Keratinocyte (primary cell): ENCODE measurements around the gene CEMIP2. TPM values are rescaled to one million over a fixed set of nuclear protein-coding genes. Genes with fewer than 3 reads are reported as not detected.

Source experiments
- DNase-seq: peaks from one replicate; pipeline ENCODE4 v3.0.0-alpha.2; 2011; ENCODE audit warnings: low read depth, missing footprints, low spot score
- FAIRE-seq: peaks from 2 replicates; lab custom pipeline; 2011; peaks lifted over from hg19 to GRCh38; lab: Jason Lieb, UNC
- H2AFZ ChIP-seq: 2 replicates; pipeline ENCODE4 v1.6.0; 2012; ENCODE audit warnings: low read length, control low read depth, inconsistent platforms; ENCODE audit not compliant: control insufficient read depth
- H3K27ac ChIP-seq: 2 replicates; pipeline ENCODE4 v1.5.1; 2011; ENCODE audit warnings: low read length; ENCODE audit not compliant: control insufficient read depth, insufficient read depth
- H3K27me3 ChIP-seq: 3 replicates; pipeline ENCODE4 v1.6.0; 2011; ENCODE audit warnings: low read length; ENCODE audit not compliant: control insufficient read depth, insufficient read depth; ENCODE audit errors: extremely low read depth
- H3K36me3 ChIP-seq, 2 experiments: 2 replicates in 1 of 2; 3 replicates in 1 of 2; pipeline ENCODE4 v1.5.1; 2011; ENCODE audit warnings: low read length in 2 of 2, mild to moderate bottlenecking in 1 of 2; ENCODE audit not compliant: control insufficient read depth in 2 of 2, insufficient read depth in 2 of 2; ENCODE audit errors: extremely low read depth in 1 of 2
- H3K4me1 ChIP-seq: 3 replicates; pipeline ENCODE4 v1.5.1; 2011; ENCODE audit warnings: low read length; ENCODE audit not compliant: control insufficient read depth, insufficient read depth; ENCODE audit errors: extremely low read depth
- H3K4me2 ChIP-seq: 3 replicates; pipeline ENCODE4 v1.6.0; 2011; ENCODE audit warnings: low read depth, low read length; ENCODE audit not compliant: control insufficient read depth, insufficient read depth; ENCODE audit errors: extremely low read depth
- H3K4me3 ChIP-seq, 3 experiments: fragments of 200-600 bp in 1 of 3; sonication (generic) in 1 of 3; 2 replicates in 2 of 3; 3 replicates in 1 of 3; pipeline ENCODE4 v1.5.1; 2011 to 2016; ENCODE audit warnings: low read length in 3 of 3, mild to moderate bottlenecking in 3 of 3, control low read depth in 2 of 3, inconsistent platforms in 1 of 3, low read depth in 1 of 3, mixed read lengths in 1 of 3, mixed run types in 1 of 3, moderate library complexity in 1 of 3; ENCODE audit not compliant: control insufficient read depth in 2 of 3, insufficient read depth in 2 of 3; ENCODE audit errors: extremely low read depth in 1 of 3
- H3K79me2 ChIP-seq: 2 replicates; pipeline ENCODE4 v1.6.0; 2012; ENCODE audit warnings: low read length; ENCODE audit not compliant: control insufficient read depth, insufficient read depth
- H3K9ac ChIP-seq: 3 replicates; pipeline ENCODE4 v1.6.0; 2011; ENCODE audit warnings: low read length; ENCODE audit not compliant: control insufficient read depth, insufficient read depth; ENCODE audit errors: extremely low read depth
- H3K9me1 ChIP-seq: 3 replicates; pipeline ENCODE4 v1.6.0; 2011; ENCODE audit warnings: low read length; ENCODE audit not compliant: control insufficient read depth, insufficient read depth; ENCODE audit errors: extremely low read depth
- H3K9me3 ChIP-seq: 2 replicates; pipeline ENCODE4 v1.5.1; 2012; ENCODE audit warnings: low read depth, low read length; ENCODE audit not compliant: control insufficient read depth
- H4K20me1 ChIP-seq: 3 replicates; pipeline ENCODE4 v1.6.0; 2011; ENCODE audit warnings: low read length; ENCODE audit not compliant: control insufficient read depth, insufficient read depth; ENCODE audit errors: extremely low read depth
- EZH2 ChIP-seq: IDR thresholded peaks from one replicate; pipeline ENCODE4 v1.6.1; 2012; ENCODE audit warnings: inconsistent platforms, mild to moderate bottlenecking, low read length, moderate library complexity
- dilution Hi-C: fragments of 300-500 bp; cut with MboI; formaldehyde crosslinking; loops from one replicate; pipeline ENCODE4 v1.7.0; 2020; ENCODE audit warnings: low sequenced_read_pairs; ENCODE audit not compliant: extremely low pct_ligation_motif_present
- polyA plus RNA-seq, 5 experiments: library from polyadenylated mRNA; depleted of rRNA in 3 of 5; stranded (reverse) in 3 of 5; stranded (forward) in 1 of 5; unstranded in 1 of 5; fragments of >200 nt; gene quantifications; 1 replicate in 1 of 5; 2 replicates in 3 of 5; 3 replicates in 1 of 5; pipeline versions ENCODE4 v1.2.1 to v1.2.3, GENCODE V29; 2011 to 2012; ENCODE audit warnings: missing spikeins in 2 of 5, low read depth in 1 of 5, low replicate concordance in 1 of 5
- TF ChIP-seq, protein P1 (sequence below), 3 experiments: IDR thresholded peaks in 1 of 3; conservative IDR thresholded peaks in 1 of 3; optimal IDR thresholded peaks in 1 of 3; 2 replicates in 2 of 3; 3 replicates in 1 of 3; pipeline versions ENCODE3 to v1.5.1; 2011; ENCODE audit warnings: low read length in 3 of 3, mild to moderate bottlenecking in 3 of 3, moderate library complexity in 2 of 3, control low read depth in 1 of 3, inconsistent platforms in 1 of 3; ENCODE audit not compliant: insufficient read depth in 2 of 3; ENCODE audit errors: extremely low read depth in 1 of 3

The CEMIP2 gene
- polyA plus RNA-seq, 1 donor (not counting 4 experiments of a cell fraction or from before 2014, with no cell fraction given), result 47.7 TPM

DNA sequence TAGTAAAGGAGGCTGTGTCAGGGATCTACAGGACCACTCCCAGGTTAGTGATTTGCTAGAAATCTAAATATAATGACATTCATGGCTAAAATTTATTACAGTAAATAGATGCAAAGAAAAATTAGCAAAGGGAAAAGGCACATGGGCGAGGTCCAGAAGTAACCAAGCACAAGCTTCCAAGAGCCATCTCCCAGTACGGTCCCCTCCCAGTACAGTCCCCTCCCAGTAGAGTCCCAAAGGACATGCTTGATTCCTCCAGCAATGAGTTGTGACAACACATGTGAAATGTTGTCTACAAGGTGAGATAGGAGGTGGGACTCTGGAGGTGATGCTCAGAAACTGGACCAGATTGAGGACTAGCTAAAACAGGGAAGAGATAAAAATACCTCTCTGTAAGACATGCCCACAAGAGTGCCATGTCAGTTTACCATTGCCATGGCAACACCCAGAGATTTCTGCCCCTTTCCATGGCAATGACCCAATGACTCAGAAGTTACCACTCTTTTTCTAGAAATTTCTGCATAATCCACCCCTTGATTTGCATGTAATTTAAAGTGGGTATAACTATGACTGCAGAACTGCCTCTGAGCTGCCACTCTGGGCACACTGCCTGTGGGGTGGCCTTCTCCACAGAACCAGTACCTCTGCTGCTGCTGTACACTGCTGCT is 27.9 kb upstream of the CEMIP2 start:
- no peak for DNase-seq
- no peak overlapping the region for H3K27ac ChIP-seq
- dilution Hi-C loops, result no loop called here

DNA sequence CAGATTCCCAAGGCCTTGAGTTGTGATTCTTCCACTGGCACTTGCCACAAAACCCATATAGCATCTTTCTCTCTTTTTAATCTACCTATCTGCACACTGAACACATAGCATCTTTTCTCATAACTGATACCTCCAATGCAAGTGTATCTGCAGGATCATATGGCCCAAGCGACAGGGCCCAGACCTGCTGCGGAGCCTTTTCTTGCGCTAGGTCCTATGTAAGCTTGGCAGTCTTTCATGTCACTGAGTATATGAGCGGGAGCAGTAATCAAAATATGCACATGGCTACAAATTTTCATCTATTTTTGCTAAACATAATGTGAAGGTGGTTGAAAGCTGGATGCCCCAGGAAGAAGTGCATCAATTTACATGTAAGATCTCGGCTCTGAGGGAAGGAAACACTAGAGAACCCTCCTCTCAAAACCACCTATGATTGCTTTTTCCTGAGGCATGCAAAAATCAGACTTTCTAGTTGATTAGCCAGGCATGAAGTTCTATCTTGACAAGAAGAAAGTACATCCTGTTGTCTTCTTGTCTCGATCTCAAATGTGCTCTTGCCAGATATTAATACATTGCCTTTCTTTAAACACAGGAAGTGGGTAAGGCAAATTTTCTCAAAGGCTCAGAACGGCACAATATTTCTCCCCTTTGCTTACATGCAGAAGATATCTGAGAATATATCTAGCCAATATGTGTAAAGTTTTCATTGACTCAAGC is 26.9 kb upstream of the CEMIP2 start:
- DNase-seq (no peak), FAIRE-seq (no peak)
- Histone ChIP-seq H3K9me3 (no peaks in the 10 kb centered on the region), H3K27me3 (no peaks in the 10 kb centered on the region), H3K9me1 (no peaks in the 10 kb centered on the region), H3K79me2 (no peaks in the 10 kb centered on the region), H3K4me2 (no peak overlapping the region), H4K20me1 (no peaks in the 10 kb centered on the region), H3K27ac (no peak overlapping the region), H3K4me1 (no peaks in the 10 kb centered on the region), H3K4me3 (no peak overlapping the region), H3K9ac (no peak overlapping the region), H2AFZ (no peak overlapping the region), H3K36me3 (no peaks in the 10 kb centered on the region)
- no peak for TF ChIP-seq EZH2
- TF ChIP-seq, protein P1, sequence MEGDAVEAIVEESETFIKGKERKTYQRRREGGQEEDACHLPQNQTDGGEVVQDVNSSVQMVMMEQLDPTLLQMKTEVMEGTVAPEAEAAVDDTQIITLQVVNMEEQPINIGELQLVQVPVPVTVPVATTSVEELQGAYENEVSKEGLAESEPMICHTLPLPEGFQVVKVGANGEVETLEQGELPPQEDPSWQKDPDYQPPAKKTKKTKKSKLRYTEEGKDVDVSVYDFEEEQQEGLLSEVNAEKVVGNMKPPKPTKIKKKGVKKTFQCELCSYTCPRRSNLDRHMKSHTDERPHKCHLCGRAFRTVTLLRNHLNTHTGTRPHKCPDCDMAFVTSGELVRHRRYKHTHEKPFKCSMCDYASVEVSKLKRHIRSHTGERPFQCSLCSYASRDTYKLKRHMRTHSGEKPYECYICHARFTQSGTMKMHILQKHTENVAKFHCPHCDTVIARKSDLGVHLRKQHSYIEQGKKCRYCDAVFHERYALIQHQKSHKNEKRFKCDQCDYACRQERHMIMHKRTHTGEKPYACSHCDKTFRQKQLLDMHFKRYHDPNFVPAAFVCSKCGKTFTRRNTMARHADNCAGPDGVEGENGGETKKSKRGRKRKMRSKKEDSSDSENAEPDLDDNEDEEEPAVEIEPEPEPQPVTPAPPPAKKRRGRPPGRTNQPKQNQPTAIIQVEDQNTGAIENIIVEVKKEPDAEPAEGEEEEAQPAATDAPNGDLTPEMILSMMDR (optimal IDR thresholded peaks at IDR 0.05 in 1 of 3, IDR thresholded peaks at IDR 0.05 in 1 of 3, conservative IDR thresholded peaks at IDR 0.05 in 1 of 3; ENCODE audit: extremely low read depth in 1 of 3, insufficient read depth in 2 of 3, low read length in 3 of 3), result no peak
- dilution Hi-C loops, result no loop called here

More for the DNA sequence above, 27.9 kb upstream of the CEMIP2 start:
- no peaks in the 10 kb centered on the region for H3K4me1 ChIP-seq
- H3K27me3 ChIP-seq, result no peaks in the 10 kb centered on the region
- H3K9me1 ChIP-seq, result no peaks in the 10 kb centered on the region
- H2AFZ ChIP-seq, result no peak overlapping the region
- TF ChIP-seq EZH2, result no peak
- TF ChIP-seq, protein P1 (optimal IDR thresholded peaks at IDR 0.05 in 1 of 3, IDR thresholded peaks at IDR 0.05 in 1 of 3, conservative IDR thresholded peaks at IDR 0.05 in 1 of 3; ENCODE audit: extremely low read depth in 1 of 3, insufficient read depth in 2 of 3, low read length in 3 of 3), result no peak
- no peaks in the 10 kb centered on the region for H3K9me3 ChIP-seq
- no peak overlapping the region for H3K4me2 ChIP-seq
- no peak for FAIRE-seq
- no peaks in the 10 kb centered on the region for H3K36me3 ChIP-seq
- no peaks in the 10 kb centered on the region for H4K20me1 ChIP-seq
- no peak overlapping the region for H3K9ac ChIP-seq
- no peak overlapping the region for H3K4me3 ChIP-seq
- no peaks in the 10 kb centered on the region for H3K79me2 ChIP-seq
